GM21576 (cell line): ENCODE results near the gene ITGA5.
A peak's percentile ranks its signal among the peaks of the same experiment; 100 is the strongest.

Source experiments
- ATAC-seq: cut with Tn5 transposase; IDR thresholded peaks from one replicate; pipeline ENCODE4 v1.9.1; 2021; ENCODE audit warnings: mild to moderate bottlenecking, moderate library complexity; ENCODE audit not compliant: unreplicated experiment

The ITGA5 gene

DNA sequence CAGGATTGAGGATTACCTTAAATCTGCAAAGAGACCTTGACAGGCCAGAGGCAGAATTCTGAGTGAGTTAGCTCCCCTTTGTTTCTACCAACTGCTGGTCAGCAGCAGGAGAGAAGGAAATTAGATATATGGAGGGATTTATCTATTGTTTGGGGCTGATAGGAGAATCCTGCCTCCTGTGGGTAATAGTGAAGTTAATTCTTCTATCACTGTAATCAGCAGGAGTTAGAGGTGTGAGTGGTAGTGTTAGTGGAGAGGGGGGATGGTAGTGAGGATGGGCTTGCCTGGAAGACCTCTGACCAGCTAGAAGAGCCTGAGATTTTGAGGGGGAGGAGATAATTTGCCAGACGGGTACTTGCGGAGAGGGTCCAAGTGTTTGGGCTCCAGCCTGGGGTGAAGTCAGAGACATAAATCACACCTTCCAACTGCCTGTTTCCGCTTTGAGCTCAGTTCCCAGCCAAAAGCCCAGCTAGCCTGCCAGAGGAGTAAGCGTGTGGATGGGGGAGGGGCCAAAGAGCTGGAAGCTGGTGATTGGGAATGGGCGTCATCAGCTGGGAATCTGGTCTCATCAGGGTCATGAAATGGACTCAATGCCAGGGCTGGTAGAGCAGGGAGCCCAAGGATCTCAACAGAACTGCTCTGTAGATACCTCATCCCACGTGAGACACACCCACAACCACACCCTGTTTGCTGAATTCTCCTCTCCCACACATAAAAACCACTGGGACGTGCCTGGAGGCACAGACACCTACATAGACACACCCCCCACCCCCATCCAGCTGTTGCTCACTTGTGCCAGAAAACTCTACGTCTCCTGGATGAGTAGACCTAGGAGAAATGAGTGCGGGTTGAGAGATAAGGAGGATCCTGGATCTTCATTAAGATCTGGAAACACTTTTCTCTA lies 13.1 kb upstream of the ITGA5 start:
- ATAC-seq = no peak

DNA sequence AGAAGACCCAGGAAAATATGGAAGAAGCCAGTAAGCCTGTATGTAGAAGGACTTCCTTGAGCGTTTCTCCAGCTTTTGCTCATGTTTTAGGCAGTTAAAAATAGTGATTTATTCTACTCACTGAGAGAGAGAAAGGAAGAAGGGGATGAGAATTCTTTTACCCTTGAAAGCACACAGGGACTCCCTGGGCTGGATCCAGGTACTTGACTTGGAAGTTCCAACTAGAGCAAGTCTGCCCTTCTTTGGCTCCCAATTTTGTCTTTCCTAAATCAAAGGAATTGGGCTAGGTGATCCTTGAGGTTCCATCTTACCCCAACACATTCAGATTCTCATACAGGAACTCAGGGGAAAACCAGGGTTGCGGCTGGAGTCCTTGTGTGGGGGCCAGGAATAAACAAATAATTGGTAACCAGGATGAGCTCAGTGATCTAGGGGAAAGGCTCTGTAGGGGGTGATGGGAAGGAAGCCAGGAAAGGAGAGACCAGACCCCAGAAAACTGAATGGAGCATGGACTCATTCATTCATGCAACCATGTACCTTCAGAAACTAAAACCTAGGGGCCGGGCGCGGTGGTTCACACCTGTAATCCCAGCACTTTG lies 11.5 kb upstream of the ITGA5 start:
- no peak for ATAC-seq

DNA sequence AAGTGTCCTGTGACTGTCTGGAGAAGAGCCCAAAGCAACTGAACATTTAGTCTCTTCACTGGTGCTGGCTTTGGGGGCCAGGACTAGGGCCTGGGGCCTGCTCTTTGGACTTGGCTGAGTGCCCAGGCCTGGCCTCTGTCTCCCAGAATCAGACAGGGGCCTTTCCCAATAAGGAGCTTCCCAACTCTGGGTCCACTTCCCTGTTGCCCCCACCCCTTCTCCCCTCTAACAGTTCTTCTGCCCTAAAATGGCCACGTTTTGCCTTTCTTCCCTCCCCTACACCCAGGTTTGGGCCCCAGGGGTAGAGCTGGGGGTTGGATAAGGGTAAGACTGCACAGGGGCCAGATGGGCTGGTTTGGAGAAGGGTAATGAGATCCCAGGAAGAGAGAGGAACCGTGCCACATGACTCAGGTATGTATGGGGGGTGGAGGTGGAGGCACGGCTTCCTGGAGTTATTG lies 10.0 kb upstream of the ITGA5 start:
- ATAC-seq = no peak

DNA sequence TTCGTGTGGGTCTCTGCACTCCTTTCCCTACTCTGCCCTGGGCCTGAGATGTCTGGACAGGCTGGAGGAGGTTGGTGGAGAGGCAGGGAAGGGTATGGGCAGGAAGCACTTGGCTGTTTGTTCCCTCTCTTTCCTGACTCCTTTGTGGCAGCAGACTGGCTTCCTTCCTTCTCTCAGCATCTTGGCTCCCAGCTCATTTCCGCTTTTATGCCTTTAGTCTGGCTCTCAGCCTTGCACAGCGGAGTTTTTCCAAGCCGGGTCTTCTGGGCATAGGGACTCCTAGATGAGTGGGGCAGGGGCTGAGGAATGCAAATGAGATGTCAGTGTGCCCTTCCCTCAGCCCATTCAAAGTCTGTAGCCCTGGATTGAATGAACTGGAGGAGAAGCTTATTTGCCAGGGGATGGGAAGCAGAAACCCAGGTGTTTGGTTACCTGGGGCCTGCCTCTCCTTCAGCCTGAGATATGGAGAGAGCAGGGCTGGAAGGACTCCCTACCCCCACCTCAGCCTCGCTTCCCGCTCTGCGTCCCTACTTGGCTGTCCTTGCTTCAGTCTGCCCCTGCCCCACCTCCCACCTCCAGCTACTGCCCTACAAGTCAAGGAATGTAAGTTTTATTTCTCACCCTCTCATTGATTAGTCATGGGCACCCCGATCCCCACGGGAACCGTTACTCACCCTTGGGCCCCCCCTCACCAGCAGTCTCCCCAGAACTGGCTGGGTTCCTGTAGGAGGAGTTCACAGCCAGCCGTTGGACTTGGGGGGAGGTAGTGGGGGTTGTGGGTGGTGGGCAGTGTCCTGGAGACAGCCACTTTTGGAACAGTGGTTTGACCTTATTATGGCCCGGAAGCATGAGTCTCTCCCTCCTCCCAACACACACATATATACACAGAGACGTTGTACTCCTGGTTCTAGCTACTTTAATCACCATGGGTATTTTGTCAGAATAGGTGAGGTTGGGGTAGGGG lies 9.3 kb upstream of the ITGA5 start:
- ATAC-seq = no peak

DNA sequence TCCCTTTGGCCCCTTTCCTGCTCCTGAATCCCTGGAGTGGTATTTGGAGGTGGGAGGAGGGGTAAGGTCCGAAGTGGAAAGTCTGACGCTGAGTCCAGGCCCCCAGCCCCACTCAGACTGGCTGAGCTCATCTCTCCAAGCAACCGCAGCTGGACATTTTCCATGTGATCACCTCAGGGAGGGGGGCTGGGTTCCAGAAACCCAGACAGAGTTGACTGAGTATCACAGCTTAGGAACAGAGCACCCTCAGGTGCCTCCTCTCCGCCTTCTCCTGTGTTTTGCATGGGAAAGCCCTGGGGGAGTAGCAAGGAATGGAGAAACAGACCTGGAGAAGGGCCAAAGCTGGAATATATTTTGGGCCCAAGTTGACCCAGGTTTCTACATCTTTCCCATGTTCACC lies 8.0 kb upstream of the ITGA5 start:
- no peak for ATAC-seq

DNA sequence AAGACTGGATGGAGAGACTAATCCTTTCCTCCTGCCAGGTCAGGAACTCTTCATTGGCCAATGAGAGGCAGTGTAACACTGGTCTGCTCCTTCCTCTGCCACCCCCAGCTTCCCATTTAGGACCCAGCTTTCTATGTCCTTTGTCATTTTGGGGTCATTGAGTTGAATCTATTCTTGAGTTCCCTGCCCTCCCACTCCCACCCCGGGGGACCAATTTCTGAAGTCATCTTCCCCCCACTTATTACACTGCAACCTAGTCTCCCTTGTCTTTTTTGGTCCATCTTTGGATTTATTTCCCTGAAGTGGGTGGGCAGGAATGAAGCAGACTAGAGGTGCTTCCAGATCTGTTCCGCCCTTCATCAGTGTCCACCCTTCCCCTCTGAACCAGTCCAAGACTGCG lies 7.6 kb upstream of the ITGA5 start:
- ATAC-seq = no peak

DNA sequence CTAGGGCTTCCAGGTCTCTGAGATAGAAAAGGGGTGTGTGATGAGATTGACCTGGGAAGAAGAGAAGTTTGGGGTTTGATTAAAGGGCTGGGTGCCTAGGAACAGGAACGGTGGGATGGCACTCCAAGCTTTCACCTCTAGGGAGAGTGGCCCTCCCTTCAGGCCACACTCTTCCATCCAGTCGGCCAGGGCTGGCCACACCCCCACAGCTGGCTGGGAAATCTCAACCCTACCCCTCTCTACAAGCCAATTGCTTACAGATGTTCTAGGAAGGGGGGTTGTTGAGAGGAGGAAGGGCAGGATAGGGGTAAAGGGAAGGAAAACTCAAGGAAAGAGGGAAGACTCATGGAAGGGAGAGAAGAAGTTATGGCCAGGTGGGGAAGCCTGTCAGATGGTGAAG lies 6.6 kb upstream of the ITGA5 start:
- no peak for ATAC-seq

DNA sequence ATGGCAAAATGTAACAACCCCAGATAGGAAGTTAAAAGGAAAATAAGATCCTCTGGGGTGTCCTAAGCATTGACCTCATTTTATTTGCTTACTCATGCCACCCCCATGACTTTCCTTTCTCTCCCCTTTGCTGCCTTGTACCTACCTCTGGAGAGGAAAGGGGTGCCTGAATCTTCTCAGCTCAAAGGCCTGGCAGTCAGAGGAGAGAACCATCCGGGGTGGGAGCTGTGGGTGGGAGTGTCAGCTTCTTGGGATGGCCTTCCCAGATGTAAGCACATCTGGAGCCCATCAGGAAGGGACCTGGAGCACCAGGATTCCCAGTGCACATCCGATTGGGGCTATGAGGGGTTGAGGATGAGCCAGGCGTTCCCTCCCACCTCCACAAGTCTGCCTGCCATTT lies 5.2 kb upstream of the ITGA5 start:
- ATAC-seq = no peak

DNA sequence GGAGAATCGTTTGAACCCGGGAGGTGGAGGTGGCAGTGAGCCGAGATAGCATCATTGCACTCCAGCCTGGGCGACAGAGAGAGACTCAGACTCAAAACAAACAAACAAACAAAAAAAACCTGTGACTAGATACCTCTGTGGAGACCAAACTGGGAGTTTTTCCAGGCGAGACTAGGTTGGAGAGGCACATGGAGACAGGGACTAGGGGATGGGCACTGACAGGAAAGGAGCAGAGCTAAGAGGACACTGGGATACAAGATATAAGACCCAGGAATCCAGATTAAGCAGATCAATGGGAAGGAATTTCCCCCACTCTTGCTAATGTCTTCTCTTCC lies 4.7 kb upstream of the ITGA5 start:
- ATAC-seq = no peak

DNA sequence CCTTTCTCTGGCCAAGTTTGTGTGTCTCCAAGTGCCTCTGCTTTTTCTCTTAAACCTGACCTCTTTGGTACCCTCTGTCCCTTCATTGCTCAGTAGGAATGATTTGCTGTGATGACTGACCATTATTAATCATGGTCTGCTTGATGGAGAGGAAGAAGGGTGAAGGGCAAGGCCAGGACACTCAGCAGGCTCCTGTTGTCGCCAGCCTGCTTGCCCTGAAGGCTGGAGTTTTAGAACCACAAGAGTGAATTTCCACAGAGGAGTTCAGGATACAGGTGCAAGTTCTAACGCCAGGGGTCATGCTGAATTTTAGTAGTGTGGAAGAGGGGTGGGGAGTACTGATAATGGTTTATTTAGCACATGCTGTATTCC lies 2.8 kb upstream of the ITGA5 start:
- no peak for ATAC-seq

DNA sequence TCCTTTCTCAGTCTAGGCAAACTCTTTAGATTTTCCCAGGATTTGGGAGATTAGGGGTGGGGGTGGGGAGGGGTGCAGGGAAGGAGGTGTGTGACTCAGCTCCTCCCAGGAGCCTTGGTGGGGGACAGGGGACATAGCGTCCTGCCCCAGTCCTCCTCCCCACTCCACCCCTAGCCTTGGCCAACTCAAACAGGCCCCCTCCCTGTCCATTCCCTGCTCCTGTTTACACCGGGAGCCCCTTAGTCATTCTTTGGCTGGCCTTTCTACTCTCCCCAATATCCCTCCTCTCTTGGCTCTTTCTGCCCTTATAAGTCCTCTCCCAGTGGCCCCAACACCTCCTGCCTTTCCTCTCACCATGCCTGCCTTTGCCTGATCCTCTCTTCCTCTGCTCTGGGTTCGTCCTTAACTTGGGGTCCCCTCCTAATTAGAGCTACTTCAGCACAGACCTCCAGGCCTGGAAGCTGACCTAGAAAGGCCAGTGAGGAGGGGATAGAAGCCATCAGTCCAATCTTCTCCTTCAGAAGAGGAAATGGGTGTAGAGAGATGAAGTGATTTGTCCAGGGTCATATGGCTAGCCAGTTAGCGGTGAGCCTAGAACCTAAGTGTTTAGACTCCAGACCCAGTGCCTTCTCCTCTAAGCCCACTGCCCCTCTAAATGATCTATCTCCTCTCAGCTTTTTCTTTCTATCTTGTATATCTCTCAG lies 2.3 kb upstream of the ITGA5 start:
- ATAC-seq = no peak

DNA sequence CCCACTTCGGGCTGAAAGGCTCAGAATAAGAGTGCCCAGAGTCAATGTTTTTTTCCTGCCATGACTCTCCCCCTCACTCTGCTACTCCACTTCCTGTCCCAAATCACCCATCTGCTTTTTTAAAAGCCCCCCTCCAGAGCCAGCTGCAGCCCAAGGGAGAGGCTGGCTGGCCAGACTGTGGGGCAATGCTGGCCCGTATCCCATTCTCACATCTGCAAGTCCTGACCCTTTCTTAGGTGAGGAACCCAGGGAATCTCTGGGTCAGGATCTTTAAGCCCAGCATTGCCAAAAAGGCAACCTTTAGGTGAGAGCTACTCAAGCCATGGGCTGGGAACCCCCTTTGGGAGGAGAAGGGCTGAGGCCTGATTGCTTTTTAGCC lies 1.7 kb upstream of the ITGA5 start:
- no peak for ATAC-seq

DNA sequence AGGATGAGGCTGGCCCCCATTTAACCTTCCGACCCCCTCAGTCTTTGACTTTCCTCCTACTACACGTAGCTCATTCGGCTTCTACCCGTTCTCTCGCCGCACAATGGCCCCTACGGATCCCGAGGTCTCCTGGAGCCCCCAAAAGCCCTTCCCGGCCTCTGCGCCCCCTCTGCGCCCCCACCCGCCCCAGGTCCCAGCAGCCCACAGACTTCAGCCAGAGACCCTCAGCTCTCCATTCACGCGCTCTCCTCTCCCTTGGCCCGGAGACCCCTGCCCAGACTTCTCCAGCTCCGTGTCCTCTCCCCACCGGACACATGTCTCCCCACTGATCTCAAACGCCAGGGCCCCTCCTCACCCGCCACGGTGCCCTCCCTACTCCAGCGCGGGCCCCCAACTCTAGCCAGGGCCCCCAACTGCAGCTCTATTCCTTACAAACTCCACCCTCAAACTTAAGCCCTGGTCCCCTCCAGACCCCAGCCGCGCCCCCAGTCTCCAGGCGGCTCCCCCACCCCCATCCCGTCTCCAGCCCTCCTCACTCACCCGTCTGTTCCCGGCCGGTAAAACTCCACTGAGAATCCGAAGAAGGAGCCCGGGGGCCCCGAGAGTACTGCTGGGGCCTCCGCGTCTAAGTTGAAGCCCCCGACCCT lies 502 bp downstream of the ITGA5 start:
- ATAC-seq = no peak

DNA sequence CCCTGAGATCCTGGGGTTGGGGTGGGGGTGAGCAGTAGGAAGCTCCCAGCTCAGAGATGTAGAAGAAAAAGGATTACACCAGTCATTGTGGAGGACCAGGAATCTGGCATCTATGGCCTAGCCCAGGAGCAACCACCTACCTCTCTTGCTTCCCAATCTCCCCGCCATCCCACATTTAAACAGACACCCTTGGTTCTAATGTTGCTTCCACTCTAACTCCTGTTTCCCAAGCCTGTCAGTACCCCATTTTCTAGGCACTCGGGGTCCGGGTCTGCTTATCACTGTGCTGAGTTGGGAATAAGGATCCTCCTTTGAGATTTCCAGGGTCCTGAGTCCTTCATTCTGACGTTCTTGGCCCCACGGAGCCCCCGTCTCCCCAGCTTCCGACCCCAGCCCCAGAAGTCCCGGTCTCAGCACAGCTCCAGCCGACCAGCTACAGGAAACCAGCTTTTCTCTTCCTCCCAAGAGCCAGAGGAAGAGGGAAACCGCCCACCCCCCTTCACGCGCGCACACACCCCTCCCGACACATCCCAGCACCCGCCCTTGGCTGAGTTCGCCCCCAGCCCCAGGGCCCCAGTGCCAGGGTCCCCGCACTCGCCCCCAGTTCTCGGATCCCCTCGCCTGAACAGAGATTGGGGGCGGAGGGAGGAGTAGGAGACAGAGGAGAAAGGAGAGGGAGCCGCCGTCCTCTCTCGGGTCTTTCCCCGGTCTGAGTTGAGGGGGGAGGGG lies 1.2 kb downstream of the ITGA5 start:
- no peak for ATAC-seq

DNA sequence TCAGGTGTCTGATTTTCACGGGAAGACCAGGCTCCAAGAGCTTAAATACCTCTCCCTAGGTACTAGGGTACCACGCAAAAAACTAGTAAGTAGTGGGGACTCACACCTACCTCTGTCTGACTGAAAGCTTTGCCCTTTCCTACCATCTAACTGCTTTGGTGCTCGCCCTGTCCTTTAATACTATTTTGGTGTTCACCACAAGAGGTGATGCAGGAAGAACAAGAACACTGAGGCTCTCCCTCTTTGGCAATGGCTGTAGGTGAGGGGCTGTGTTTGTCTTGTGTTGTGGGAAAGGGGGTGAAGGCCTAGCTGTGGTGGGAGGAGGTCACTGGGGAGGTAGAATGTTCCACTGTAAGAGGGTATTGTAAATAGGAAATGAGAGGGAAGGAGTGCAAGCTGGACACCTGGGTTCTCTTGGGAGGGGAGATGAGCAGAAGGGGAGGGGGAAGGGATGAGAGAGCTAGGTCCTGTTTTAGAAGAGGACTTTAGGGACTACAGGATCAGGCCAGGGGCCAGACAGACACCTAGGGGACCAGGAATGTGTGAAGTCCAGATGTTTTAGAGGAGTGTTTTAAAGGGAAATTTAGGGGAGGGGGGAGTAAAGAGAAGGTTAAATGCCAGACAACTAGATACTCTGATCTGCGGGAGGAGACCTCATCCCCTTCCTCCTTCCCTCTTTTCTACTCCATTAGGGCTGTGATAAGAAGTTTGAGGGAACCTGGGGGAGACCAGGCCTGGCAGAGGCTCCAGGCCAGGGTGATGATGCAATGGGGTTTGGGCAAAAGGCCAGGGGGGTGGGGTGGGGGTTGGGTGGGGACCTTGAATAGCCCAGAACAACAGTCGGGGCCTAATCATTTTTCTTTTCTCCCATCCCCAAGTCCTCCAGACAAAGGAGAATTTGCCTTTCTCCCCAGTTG lies 2.1 kb downstream of the ITGA5 start:
- ATAC-seq = no peak

DNA sequence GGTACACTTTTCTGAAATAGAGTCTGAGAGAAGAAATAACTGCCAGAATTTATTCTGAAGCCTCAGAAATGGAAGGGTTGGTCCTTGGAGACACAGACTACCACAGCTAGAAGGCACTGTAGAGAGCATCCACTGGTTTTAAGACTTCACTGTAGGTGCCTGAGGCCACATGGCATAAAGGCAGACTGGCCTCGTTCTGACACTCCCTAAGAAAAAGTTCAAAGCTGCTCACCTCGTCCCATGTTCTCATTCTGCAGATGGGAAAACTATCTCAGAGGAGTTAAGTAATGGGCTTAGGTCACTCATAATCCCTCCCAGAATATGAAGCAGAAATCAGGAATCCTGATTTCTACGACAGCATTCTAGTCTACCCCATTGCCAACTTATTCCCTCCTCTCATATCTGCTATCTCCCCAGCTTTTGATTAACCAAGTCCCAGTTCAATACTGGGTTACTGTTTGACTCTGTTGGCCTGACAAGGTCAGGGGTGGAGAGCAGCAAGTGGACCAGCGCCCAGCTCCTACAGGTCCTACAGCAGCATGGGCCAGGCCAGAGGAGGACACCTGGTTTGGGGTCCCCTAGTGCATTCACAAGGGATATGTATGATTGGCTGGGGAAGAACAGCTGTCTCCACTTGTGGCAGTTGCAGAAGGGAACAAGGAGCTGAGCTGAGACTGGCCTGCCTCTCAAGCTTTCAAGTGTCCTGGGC lies 3.7 kb downstream of the ITGA5 start:
- ATAC-seq = no peak

DNA sequence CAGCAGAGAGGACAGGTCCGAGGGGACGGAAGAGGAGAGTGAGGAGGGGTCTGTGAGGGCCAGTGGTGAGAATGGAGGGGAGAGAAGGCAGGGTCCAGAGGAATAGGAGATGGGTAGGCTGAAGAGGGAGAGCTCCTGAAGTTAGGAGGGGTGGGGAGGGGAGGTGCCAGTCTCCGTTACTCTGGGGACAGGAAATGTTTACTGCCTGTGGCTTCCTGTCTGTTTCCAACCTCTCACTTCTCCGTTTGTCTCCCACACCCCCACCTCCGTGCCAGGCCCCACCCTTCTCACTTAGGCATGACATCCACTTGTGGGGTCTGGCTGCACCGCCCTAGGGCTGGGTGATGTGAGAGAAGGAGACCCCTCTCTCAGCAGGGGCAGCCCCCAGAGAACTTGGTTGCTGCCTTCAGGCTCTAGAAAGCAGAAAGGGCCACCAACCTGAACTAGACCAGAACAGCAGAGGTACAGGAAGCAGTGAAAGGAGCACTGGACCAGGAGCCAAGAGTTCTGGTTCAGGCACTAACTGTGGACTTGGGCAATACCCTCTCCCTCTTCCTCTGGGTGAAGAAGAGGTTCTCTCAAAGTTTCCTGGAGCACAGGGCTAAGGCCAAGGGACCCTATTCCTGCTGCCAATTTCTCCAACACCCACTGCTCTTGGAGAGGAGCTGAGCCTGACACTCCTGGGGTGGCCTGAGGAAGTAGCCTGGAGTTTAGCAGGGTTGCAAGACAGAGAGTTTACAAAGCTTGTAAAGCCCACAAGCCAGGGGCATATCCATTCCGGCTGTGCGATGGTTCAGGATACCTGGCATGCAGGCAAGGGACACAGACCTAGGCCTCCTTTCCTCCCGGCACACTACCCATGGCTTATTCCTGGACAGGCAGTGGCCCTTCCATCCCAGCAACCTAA lies 5.5 kb downstream of the ITGA5 start:
- ATAC-seq = peak; percentile 66
